ENCODE data around the gene CAMSAP2.

Gene CAMSAP2

DNA sequence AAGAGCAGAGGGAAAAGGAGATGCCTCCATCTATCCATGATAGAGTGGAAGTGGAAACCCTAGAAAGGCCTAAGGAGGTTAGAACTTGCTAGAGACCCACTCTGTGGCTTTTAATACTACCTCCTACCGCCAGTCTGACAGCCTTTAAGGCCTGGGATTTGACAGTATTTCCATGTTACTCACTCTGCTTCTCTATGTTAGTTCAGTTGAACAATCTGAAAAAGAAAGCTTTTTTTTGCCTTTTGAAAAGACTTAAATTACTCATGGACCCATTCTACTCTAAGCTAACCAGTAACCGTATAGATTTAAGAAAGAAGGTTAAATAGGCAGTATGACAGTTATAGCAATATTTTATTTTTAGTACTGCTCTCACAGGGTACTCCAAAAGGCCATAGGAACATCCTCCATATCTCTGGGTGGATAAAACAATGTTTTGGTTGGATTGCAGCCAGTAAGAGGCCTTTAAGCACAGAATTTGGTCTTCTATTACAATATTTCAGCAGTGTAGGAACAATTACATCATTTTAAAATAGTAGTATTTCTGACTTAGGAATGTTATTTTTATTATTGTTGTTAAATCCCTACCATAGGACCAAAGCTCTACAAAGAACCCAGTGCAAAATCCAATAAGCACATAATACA lies 118.1 kb downstream of the CAMSAP2 start:
- DNase-seq = no peak

DNA sequence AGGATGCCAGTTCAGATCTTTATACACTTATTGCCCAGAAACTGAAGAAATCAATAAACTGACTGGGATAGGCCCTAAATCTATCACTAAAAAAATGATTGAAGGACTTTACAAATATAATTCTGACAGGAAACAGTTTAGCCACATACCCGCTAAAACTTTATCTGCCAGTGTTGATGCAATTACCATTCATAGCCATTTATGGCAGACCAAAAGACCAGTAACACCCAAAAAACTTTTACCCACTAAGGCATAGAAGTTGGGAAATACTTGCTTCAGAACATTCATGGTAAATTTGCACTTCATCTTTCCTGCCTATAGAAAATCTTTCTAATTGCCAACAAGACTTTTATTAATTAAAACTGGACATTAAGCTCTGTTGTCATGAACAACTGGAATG lies 119.1 kb downstream of the CAMSAP2 start:
- no peak for DNase-seq

- no peak for DNase-seq
Measured at GRCh38 chr1:200861937-200862647, 123.4 kb downstream of the CAMSAP2 start.

GRCh38 chr1:200862713-200863415 lies 124.2 kb downstream of the CAMSAP2 start:
- no peak for DNase-seq

- no peak for DNase-seq
Measured at GRCh38 chr1:200866116-200866515, 127.4 kb downstream of the CAMSAP2 start.

- no peak for DNase-seq
Measured at GRCh38 chr1:200866521-200866920, 127.8 kb downstream of the CAMSAP2 start.

- DNase-seq = no peak
Measured at GRCh38 chr1:200867018-200867811, 128.5 kb downstream of the CAMSAP2 start.

GRCh38 chr1:200869376-200869752 lies 130.7 kb downstream of the CAMSAP2 start:
- no peak for DNase-seq

DNA sequence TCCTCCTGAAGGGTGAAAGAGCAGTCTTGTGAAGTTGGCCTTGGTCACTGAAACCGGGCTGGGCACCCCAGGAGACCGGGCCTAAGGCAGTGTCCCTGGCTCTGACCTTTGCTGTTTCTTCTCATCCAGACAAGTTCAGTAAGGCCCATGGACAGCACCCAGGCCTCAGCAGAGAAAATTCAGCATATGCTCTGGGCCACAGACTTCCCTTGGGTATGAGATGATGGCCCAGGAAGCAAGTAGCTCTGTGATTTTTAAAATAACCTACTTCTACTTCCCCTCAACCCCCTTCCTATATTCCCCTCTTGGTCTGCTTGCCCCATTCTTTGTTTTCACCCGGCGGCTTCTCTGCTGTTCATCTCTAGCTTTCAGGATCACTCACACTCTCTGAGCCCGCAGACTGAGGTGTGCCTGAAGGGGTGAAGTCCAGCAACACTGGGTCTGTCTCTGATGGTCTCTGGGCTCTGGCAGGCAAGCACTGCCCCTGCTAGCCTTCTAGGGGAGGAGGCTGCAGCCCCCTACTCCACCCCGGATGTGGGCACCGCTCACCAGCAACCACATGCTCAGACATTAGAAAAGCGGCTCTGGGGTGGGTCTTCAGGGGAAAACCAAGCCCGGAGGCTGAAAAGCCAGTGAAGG lies 131.2 kb downstream of the CAMSAP2 start:
- DNase-seq = no peak

GRCh38 chr1:200872446-200873115 lies 133.9 kb downstream of the CAMSAP2 start, which contains the start of gene GPR25:
Gene GPR25 (plus strand): TSS chr1:200872981. CDS start chr1:200873038, 57 bp downstream.
- DNase-seq = no peak

GRCh38 chr1:200873116-200873670 lies 134.5 kb downstream of the CAMSAP2 start:
- no peak for DNase-seq

- no peak for DNase-seq
Measured at GRCh38 chr1:200873671-200874397, 135.1 kb downstream of the CAMSAP2 start.

DNA sequence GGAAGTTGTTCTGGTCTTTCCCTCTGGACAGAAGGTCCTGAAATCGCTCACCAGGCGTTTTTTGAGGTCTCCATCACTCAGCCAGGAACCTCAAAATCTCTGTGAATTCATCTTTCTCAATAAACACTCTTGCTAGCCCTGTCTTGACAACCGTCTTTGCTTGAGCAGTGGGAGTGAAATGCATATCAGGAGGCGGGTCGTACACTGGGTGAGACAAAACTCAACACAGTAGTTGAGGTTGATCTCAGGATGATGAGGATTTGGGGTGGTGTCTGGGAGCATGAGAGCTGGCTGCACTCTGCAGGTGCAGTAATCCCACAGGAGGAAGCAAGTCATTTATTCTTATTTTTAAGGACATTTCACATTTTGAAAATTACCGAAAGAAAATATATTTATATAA lies 136.0 kb downstream of the CAMSAP2 start:
- DNase-seq = no peak

- no peak for DNase-seq
Measured at GRCh38 chr1:200875416-200875815, 136.7 kb downstream of the CAMSAP2 start.

DNA sequence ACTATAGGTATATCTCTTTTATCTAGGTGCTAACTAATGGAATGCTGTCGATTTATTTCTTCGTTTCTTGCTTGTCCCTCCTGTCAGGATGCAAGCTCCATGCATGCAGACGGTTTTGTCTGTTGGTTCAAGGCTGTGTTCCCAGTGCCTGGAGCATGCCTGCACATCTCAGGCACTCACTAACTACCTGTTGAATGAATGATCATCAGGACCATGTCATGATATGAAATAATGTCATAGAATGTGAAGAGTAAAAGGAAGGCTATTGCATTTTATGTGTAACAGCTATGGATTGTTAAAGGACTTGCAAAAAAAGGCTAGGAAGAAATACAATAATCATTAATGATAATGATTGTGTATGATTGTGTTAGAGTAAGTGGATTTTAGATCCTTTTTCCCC lies 138.3 kb downstream of the CAMSAP2 start:
- no peak for DNase-seq

- DNase-seq = no peak
Measured at GRCh38 chr1:200877839-200878551, 139.3 kb downstream of the CAMSAP2 start.

- DNase-seq = no peak
Measured at GRCh38 chr1:200880212-200880611, 141.5 kb downstream of the CAMSAP2 start.

DNA sequence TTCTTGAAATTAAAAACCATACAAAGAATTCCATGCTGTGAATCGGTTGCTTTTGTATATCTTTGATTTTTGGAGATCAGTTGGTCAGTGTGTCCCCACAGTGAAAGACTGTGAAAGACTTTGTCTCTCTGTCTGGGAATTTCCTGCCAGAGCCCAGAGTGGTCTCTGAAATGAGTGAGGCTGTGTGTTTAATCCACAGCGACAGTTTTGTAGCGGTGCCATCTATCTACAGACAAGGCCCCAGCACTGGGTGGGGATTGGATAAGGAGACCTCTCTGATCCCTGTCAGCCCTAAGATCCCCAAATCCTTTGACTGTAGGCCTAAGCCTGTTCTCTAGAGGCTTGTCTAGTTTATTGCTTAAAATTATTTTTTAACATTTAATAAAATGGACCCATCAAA lies 144.4 kb downstream of the CAMSAP2 start:
- DNase-seq = no peak

- no peak for DNase-seq
Measured at GRCh38 chr1:200885623-200886402, 147.1 kb downstream of the CAMSAP2 start.
